Measurements from ENCODE around the gene REG1A.

DNA sequence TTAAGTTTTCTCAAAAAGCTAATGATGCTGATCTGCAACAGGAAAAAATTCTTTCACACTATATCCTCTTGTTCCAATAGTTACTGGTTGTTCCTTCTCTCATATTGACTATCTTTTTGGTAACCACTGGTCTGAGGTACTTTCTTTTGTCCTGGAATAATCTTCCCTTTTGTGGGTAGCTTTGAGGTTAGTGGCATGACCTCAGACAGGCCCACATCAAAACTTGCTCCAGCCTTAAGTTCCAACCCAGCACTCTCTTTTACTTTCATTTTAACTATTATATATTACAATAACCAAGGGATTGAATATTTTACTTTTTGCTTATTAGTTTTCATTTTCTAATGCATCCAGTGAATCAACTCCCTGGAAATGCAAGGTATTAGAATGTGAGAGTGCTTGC lies 9.5 kb downstream of the REG1A start:
- TF ChIP-seq, protein P1, sequence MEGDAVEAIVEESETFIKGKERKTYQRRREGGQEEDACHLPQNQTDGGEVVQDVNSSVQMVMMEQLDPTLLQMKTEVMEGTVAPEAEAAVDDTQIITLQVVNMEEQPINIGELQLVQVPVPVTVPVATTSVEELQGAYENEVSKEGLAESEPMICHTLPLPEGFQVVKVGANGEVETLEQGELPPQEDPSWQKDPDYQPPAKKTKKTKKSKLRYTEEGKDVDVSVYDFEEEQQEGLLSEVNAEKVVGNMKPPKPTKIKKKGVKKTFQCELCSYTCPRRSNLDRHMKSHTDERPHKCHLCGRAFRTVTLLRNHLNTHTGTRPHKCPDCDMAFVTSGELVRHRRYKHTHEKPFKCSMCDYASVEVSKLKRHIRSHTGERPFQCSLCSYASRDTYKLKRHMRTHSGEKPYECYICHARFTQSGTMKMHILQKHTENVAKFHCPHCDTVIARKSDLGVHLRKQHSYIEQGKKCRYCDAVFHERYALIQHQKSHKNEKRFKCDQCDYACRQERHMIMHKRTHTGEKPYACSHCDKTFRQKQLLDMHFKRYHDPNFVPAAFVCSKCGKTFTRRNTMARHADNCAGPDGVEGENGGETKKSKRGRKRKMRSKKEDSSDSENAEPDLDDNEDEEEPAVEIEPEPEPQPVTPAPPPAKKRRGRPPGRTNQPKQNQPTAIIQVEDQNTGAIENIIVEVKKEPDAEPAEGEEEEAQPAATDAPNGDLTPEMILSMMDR (IDR thresholded peaks at IDR 0.05): no peak
- TF ChIP-seq POLR2AphosphoS5 (IDR thresholded peaks at IDR 0.05) (no peak), POLR2A (IDR thresholded peaks at IDR 0.05; ENCODE audit: low read depth) (no peak)
